ENCODE results near the gene LRCOL1. TPM values are rescaled to one million over a fixed set of nuclear protein-coding genes. Genes with fewer than 3 reads are reported as not detected.

LRCOL1 gene
- total RNA-seq, 2 experiments from 2014 or later = not detected

- no peak for DNase-seq
- intact Hi-C loops (cut with DNase I, micrococcal nuclease) = no loop called here
- Mint-ChIP-seq H3K27ac (no peak overlapping the region), H3K4me1 (peaks cover 4% of the 10 kb centered on the region), H3K27me3 (no peaks in the 10 kb centered on the region), H3K4me3 (no peak overlapping the region), H3K36me3 (ENCODE audit: low read depth) (peaks cover 2% of the 10 kb centered on the region), H3K9me3 (ENCODE audit: low read depth) (no peaks in the 10 kb centered on the region)
- no peak for ATAC-seq
- CTCF ChIA-PET = no interaction called here
- POLR2A ChIA-PET = no interaction called here
Measured at GRCh38 chr12:132565365-132565764, 45.0 kb downstream of the LRCOL1 start.

GRCh38 chr12:132563911-132564310, 46.5 kb downstream of the LRCOL1 start:
- Mint-ChIP-seq H3K27ac (no peak overlapping the region), H3K9me3 (ENCODE audit: low read depth) (no peaks in the 10 kb centered on the region), H3K36me3 (ENCODE audit: low read depth) (peaks cover 2% of the 10 kb centered on the region), H3K27me3 (peaks cover under 1% of the 10 kb centered on the region), H3K4me1 (peaks cover 8% of the 10 kb centered on the region), H3K4me3 (no peak overlapping the region)
- POLR2A ChIA-PET = interaction anchor here (0.6 kb wide), 1 partner anchor 403 kb away, joined by 3 read pairs; no protein-coding TSS in a partner anchor
- intact Hi-C loops (cut with DNase I, micrococcal nuclease) = no loop called here
- ATAC-seq (no peak), DNase-seq (no peak)
- CTCF ChIA-PET = interaction anchor here (1.0 kb wide), 1 partner anchor 51 kb away, joined by 4 read pairs; no protein-coding TSS in a partner anchor

GRCh38 chr12:132562489-132563021, 47.8 kb downstream of the LRCOL1 start:
- peaks cover 5% of the 10 kb centered on the region for H3K27me3 Mint-ChIP-seq
- H3K4me1 Mint-ChIP-seq = peaks cover 13% of the 10 kb centered on the region
- intact Hi-C loops (cut with DNase I, micrococcal nuclease) = no loop called here
- ChIA-PET POLR2A (no interaction called here), CTCF (interaction anchor here (0.5 kb wide), 1 partner anchor 307 kb away, joined by 3 read pairs; no protein-coding TSS in a partner anchor)
- DNase-seq = no peak
- ATAC-seq = no peak
- no peaks in the 10 kb centered on the region for H3K9me3 Mint-ChIP-seq (ENCODE audit: low read depth)
- no peak overlapping the region for H3K4me3 Mint-ChIP-seq
- H3K27ac Mint-ChIP-seq = no peak overlapping the region
- peaks cover 2% of the 10 kb centered on the region for H3K36me3 Mint-ChIP-seq (ENCODE audit: low read depth)

GRCh38 chr12:132561427-132562156, 48.8 kb downstream of the LRCOL1 start:
- ATAC-seq (no peak), DNase-seq (peak; percentile 62)
- H3K4me3 Mint-ChIP-seq = peak overlapping the region; percentile 73
- H3K27me3 Mint-ChIP-seq = peaks cover 7% of the 10 kb centered on the region
- H3K27ac Mint-ChIP-seq = no peak overlapping the region
- peaks cover 2% of the 10 kb centered on the region for H3K36me3 Mint-ChIP-seq (ENCODE audit: low read depth)
- ChIA-PET CTCF (interaction anchor here (0.6 to 1.5 kb wide), 14 partner anchors 18 to 334 kb away, joined by 3 to 8 read pairs (median 3); no protein-coding TSS in a partner anchor), POLR2A (no interaction called here)
- H3K4me1 Mint-ChIP-seq = peaks cover 13% of the 10 kb centered on the region
- intact Hi-C loops (cut with DNase I, micrococcal nuclease) = loop anchor here (1.0 to 2.0 kb wide), 6 partner anchors 53 to 417 kb away; partner anchors contain the start of genes DDX51 (in 1 of the 2) and NOC4L (in 1 of the 2)
- no peaks in the 10 kb centered on the region for H3K9me3 Mint-ChIP-seq (ENCODE audit: low read depth)

- H3K4me1 Mint-ChIP-seq = peaks cover 13% of the 10 kb centered on the region
- DNase-seq = peak; percentile 90
- peak overlapping the region; percentile 73 for H3K4me3 Mint-ChIP-seq
- peaks cover 2% of the 10 kb centered on the region for H3K36me3 Mint-ChIP-seq (ENCODE audit: low read depth)
- ChIA-PET POLR2A (no interaction called here), CTCF (interaction anchor here (0.6 to 1.5 kb wide), 14 partner anchors 23 to 398 kb away, joined by 3 to 8 read pairs (median 4); no protein-coding TSS in a partner anchor)
- H3K9me3 Mint-ChIP-seq (ENCODE audit: low read depth) = no peaks in the 10 kb centered on the region
- no peak overlapping the region for H3K27ac Mint-ChIP-seq
- peak; percentile 74 for ATAC-seq
- intact Hi-C loops (cut with DNase I, micrococcal nuclease) = loop anchor here (1.0 to 2.0 kb wide), 9 partner anchors 54 to 477 kb away; partner anchors contain the start of genes DDX51 (in 1 of the 2), NOC4L (in 1 of the 2), POLE (in 1 of the 2) and PXMP2 (in 1 of the 2)
- H3K27me3 Mint-ChIP-seq = peaks cover 7% of the 10 kb centered on the region
Measured at GRCh38 chr12:132560614-132561426, 49.6 kb downstream of the LRCOL1 start.

GRCh38 chr12:132560364-132560613, 50.1 kb downstream of the LRCOL1 start:
- Mint-ChIP-seq H3K4me1 (peaks cover 13% of the 10 kb centered on the region), H3K4me3 (peak overlapping the region; percentile 73), H3K27me3 (peaks cover 7% of the 10 kb centered on the region), H3K9me3 (ENCODE audit: low read depth) (no peaks in the 10 kb centered on the region), H3K27ac (no peak overlapping the region), H3K36me3 (ENCODE audit: low read depth) (peaks cover 2% of the 10 kb centered on the region)
- DNase-seq (peak; percentile 56), ATAC-seq (peak; percentile 18)
- intact Hi-C loops (cut with DNase I, micrococcal nuclease) = loop anchor here (1.0 to 2.0 kb wide), 7 partner anchors 55 to 476 kb away; partner anchors contain the start of genes DDX51 (in 1 of the 2), NOC4L (in 1 of the 2), POLE (in 1 of the 2) and PXMP2 (in 1 of the 2)
- ChIA-PET CTCF (interaction anchor here (0.6 to 1.5 kb wide), 5 partner anchors 55 to 398 kb away, joined by 4 to 8 read pairs (median 7); no protein-coding TSS in a partner anchor), POLR2A (no interaction called here)

GRCh38 chr12:132559652-132560363, 50.6 kb downstream of the LRCOL1 start:
- ATAC-seq (peak; percentile 62), DNase-seq (peak; percentile 69)
- POLR2A ChIA-PET = no interaction called here
- intact Hi-C loops (cut with DNase I, micrococcal nuclease) = loop anchor here (1.0 to 2.0 kb wide), 8 partner anchors 55 to 476 kb away; partner anchors contain the start of genes DDX51 (in 1 of the 2), NOC4L (in 1 of the 2), POLE (in 1 of the 2) and PXMP2 (in 1 of the 2)
- H3K4me1 Mint-ChIP-seq = peaks cover 13% of the 10 kb centered on the region
- H3K9me3 Mint-ChIP-seq (ENCODE audit: low read depth) = no peaks in the 10 kb centered on the region
- H3K4me3 Mint-ChIP-seq = peak overlapping the region; percentile 73
- peaks cover 7% of the 10 kb centered on the region for H3K27me3 Mint-ChIP-seq
- H3K36me3 Mint-ChIP-seq (ENCODE audit: low read depth) = peaks cover 2% of the 10 kb centered on the region
- CTCF ChIA-PET = no interaction called here
- no peak overlapping the region for H3K27ac Mint-ChIP-seq

- H3K27ac Mint-ChIP-seq = no peak overlapping the region
- peak overlapping the region; percentile 67 for H3K4me3 Mint-ChIP-seq
- DNase-seq (peak; percentile 32), ATAC-seq (no peak)
- H3K9me3 Mint-ChIP-seq (ENCODE audit: low read depth) = no peaks in the 10 kb centered on the region
- intact Hi-C loops (cut with DNase I, micrococcal nuclease) = loop anchor here in 1 of 2 experiments (1.0 kb wide), 1 partner anchor 70 kb away; no protein-coding TSS in a partner anchor
- peaks cover 7% of the 10 kb centered on the region for H3K27me3 Mint-ChIP-seq
- H3K36me3 Mint-ChIP-seq (ENCODE audit: low read depth) = peaks cover 2% of the 10 kb centered on the region
- H3K4me1 Mint-ChIP-seq = peaks cover 13% of the 10 kb centered on the region
- CTCF ChIA-PET = no interaction called here
- POLR2A ChIA-PET = no interaction called here
Measured at GRCh38 chr12:132558861-132559623, 51.3 kb downstream of the LRCOL1 start.

GRCh38 chr12:132558042-132558856, 52.1 kb downstream of the LRCOL1 start:
- Mint-ChIP-seq H3K9me3 (ENCODE audit: low read depth) (no peaks in the 10 kb centered on the region), H3K27ac (no peak overlapping the region), H3K4me1 (peaks cover 13% of the 10 kb centered on the region), H3K4me3 (no peak overlapping the region), H3K27me3 (peaks cover 7% of the 10 kb centered on the region), H3K36me3 (ENCODE audit: low read depth) (no peaks in the 10 kb centered on the region)
- POLR2A ChIA-PET = no interaction called here
- DNase-seq = peak; percentile 43
- CTCF ChIA-PET = interaction anchor here (0.6 to 1.3 kb wide), 2 partner anchors 98 to 118 kb away, joined by 3 to 4 read pairs; no protein-coding TSS in a partner anchor
- intact Hi-C loops (cut with DNase I, micrococcal nuclease) = no loop called here
- no peak for ATAC-seq
